ENCODE data around the gene CDH15.

DNA sequence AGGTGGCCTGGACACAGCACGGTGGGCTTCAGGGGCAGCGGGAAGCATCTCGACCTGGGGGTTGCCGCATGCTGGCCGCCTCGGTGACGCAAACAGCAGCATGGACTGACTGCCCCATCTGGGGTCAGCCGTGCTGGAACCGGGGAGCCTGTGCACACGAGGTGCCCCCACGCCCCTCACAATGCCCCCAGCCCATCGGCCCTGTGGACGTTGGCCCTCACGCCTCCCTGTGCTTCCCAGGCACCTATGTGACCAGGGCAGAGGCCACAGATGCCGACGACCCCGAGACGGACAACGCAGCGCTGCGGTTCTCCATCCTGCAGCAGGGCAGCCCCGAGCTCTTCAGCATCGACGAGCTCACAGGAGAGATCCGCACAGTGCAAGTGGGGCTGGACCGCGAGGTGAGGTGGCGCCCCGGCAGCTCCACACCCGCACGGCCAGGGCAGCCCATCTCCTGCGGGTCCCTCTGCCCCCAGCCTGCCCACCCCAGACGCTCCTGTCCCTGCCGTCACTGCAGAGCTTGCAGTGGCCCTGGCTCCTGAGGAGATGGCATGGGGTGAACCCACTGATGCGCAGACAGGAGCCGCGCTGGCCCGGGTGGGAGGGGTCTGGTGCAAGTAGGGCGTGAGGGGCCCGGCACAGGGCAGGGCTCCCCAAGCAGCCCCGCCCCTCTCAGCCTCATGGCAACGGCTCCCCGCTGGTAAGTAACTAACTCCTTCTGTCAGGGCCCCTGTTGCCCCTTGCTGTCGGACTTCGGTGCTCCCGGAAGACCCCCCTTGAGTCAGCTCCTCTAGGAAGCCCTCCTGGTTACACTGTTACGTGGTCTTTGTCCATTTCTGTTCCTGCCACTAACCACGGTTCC is 13.6 kb downstream of the CDH15 start:
- TF ChIP-seq, protein P1, sequence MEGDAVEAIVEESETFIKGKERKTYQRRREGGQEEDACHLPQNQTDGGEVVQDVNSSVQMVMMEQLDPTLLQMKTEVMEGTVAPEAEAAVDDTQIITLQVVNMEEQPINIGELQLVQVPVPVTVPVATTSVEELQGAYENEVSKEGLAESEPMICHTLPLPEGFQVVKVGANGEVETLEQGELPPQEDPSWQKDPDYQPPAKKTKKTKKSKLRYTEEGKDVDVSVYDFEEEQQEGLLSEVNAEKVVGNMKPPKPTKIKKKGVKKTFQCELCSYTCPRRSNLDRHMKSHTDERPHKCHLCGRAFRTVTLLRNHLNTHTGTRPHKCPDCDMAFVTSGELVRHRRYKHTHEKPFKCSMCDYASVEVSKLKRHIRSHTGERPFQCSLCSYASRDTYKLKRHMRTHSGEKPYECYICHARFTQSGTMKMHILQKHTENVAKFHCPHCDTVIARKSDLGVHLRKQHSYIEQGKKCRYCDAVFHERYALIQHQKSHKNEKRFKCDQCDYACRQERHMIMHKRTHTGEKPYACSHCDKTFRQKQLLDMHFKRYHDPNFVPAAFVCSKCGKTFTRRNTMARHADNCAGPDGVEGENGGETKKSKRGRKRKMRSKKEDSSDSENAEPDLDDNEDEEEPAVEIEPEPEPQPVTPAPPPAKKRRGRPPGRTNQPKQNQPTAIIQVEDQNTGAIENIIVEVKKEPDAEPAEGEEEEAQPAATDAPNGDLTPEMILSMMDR (IDR thresholded peaks at IDR 0.05; ENCODE audit: insufficient read depth, low read depth, low read length), result no peak
- no peak for TF ChIP-seq EZH2 (IDR thresholded peaks at IDR 0.05; ENCODE audit: insufficient read depth, low read length)

Measured in astrocyte (in vitro differentiated cells and primary cell).